ENCODE results near the gene JAML. TPM values are rescaled to one million over a fixed set of nuclear protein-coding genes. Genes with fewer than 3 reads are reported as not detected.
A peak's percentile ranks its signal among the peaks of the same experiment; 100 is the strongest.

JAML gene
- polyA plus RNA-seq, 1 donor from 2014 or later, result 0.28 TPM

GRCh38 chr11:118252688-118253087 is 27.9 kb upstream of the JAML start:
- Histone ChIP-seq H3K27ac (ENCODE audit: low read length) (peak overlapping the region; percentile 92), H3K9me3 (ENCODE audit: low read length) (no peaks in the 10 kb centered on the region), H3K4me3 (ENCODE audit: low read length) (peak overlapping the region; percentile 69), H3K9ac (ENCODE audit: low read length) (peak overlapping the region; percentile 80), H2AFZ (ENCODE audit: low read depth, low read length) (peak overlapping the region; percentile 47), H3K27me3 (ENCODE audit: insufficient read depth, low read depth, low read length) (no peaks in the 10 kb centered on the region), H3K4me2 (ENCODE audit: low read length) (peak overlapping the region; percentile 66), H3K9me2 (ENCODE audit: insufficient read depth, low read length) (no peaks in the 10 kb centered on the region), H3F3A (ENCODE audit: insufficient read depth, low read length, poor library complexity, severe bottlenecking) (no peaks in the 10 kb centered on the region), H3K36me3 (ENCODE audit: insufficient read depth, low read length) (no peaks in the 10 kb centered on the region), H4K20me1 (ENCODE audit: insufficient read depth) (no peaks in the 10 kb centered on the region), H3K79me2 (replicated peaks; ENCODE audit: insufficient read depth, low read length) (no peaks in the 10 kb centered on the region)
- TF ChIP-seq REST (IDR thresholded peaks at IDR 0.05; ENCODE audit: borderline replicate concordance) (no peak), TAF1 (IDR thresholded peaks at IDR 0.05; ENCODE audit: low read depth) (no peak), SMC3 (conservative IDR thresholded peaks at IDR 0.05; ENCODE audit: poor library complexity) (no peak), EP300 (conservative IDR thresholded peaks at IDR 0.05; ENCODE audit: poor library complexity, severe bottlenecking) (no peak), EZH2 (IDR thresholded peaks at IDR 0.05; ENCODE audit: borderline replicate concordance, insufficient read depth, low read length, poor library complexity, severe bottlenecking) (no peak), MXI1 (conservative IDR thresholded peaks at IDR 0.05; ENCODE audit: poor library complexity, severe bottlenecking) (no peak), RAD21 (conservative IDR thresholded peaks at IDR 0.05) (no peak), POLR2AphosphoS5 (IDR thresholded peaks at IDR 0.05) (no peak), CTCF (IDR thresholded peaks at IDR 0.05; ENCODE audit: poor library complexity, severe bottlenecking) (no peak)

GRCh38 chr11:118251858-118252652 is 27.2 kb upstream of the JAML start, which contains the start of gene MPZL3:
Gene MPZL3, minus strand, starts transcription at chr11:118252365. Its CDS starts 71 bp downstream, at chr11:118252294.
- no peaks in the 10 kb centered on the region for H4K20me1 ChIP-seq (ENCODE audit: insufficient read depth)
- H3K79me2 ChIP-seq (replicated peaks; ENCODE audit: insufficient read depth, low read length), result no peaks in the 10 kb centered on the region
- H3K4me2 ChIP-seq (ENCODE audit: low read length), result peak within 1 kb of the TSS; percentile 66
- H3F3A ChIP-seq (ENCODE audit: insufficient read depth, low read length, poor library complexity, severe bottlenecking), result no peaks in the 10 kb centered on the region
- H3K9me2 ChIP-seq (ENCODE audit: insufficient read depth, low read length), result no peaks in the 10 kb centered on the region
- no peaks in the 10 kb centered on the region for H3K36me3 ChIP-seq (ENCODE audit: insufficient read depth, low read length)
- no peaks in the 10 kb centered on the region for H3K27me3 ChIP-seq (ENCODE audit: insufficient read depth, low read depth, low read length)
- no peaks in the 10 kb centered on the region for H3K9me3 ChIP-seq (ENCODE audit: low read length)
- peak within 1 kb of the TSS; percentile 47 for H2AFZ ChIP-seq (ENCODE audit: low read depth, low read length)
- TF ChIP-seq RAD21 (conservative IDR thresholded peaks at IDR 0.05), result no peak
- TF ChIP-seq EP300 (conservative IDR thresholded peaks at IDR 0.05; ENCODE audit: poor library complexity, severe bottlenecking), result peak; percentile 64
- peak; percentile 63 for TF ChIP-seq POLR2AphosphoS5 (IDR thresholded peaks at IDR 0.05)
- TF ChIP-seq TAF1 (IDR thresholded peaks at IDR 0.05; ENCODE audit: low read depth), result peak; percentile 79
- TF ChIP-seq REST (IDR thresholded peaks at IDR 0.05; ENCODE audit: borderline replicate concordance), result peak; percentile 38
- no peak for TF ChIP-seq EZH2 (IDR thresholded peaks at IDR 0.05; ENCODE audit: borderline replicate concordance, insufficient read depth, low read length, poor library complexity, severe bottlenecking)
- H3K4me3 ChIP-seq (ENCODE audit: low read length), result peak within 1 kb of the TSS; percentile 69
- peak within 1 kb of the TSS; percentile 92 for H3K27ac ChIP-seq (ENCODE audit: low read length)
- peak within 1 kb of the TSS; percentile 80 for H3K9ac ChIP-seq (ENCODE audit: low read length)

Measured in neural cell (in vitro differentiated cells).